ENCODE results near the gene KCNA3. TPM values are rescaled to one million over a fixed set of nuclear protein-coding genes. Genes with fewer than 3 reads are reported as not detected.
A peak's percentile ranks its signal among the peaks of the same experiment; 100 is the strongest.

The KCNA3 gene
- total and polyA plus RNA-seq, 9 of the 15 experiments (the other 6 are each of a cell fraction or from before 2014, with no cell fraction given), result not detected

DNA sequence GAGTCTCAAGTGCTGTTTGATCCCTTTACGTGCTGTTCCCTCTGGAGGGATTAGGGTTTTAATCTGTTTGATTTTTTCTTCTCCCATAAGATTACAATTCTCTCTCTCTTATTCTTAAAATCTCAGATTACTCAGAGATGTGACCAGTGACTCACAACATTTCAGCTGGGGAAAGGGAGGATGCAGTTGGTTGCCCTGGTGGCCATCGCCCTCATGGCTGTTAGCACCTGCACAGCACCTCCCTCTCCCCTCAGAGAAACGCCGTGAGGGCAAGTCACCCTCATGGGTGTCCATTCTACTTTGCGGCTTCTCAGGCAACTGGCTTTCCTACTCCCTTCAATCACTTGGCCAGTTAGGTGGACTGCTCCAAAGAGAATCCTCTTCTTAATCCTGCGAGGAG lies 42.4 kb upstream of the KCNA3 start:
- 7% methylated on average over 6 of the region's 6 CpGs for WGBS (ENCODE audit: insufficient coverage, low coverage, missing lambda C conversion rate)
- intact Hi-C loops (cut with micrococcal nuclease), result no loop called here
- H3K9me1 ChIP-seq (ENCODE audit: control insufficient read depth, insufficient read depth, low read length), result no peaks in the 10 kb centered on the region
- peaks cover 2 to 11% of the 10 kb centered on the region in 2 experiments; a peak in 4 of 5 replicates for H3K27me3 ChIP-seq (ENCODE audit: control insufficient read depth in 2 of 2, insufficient read depth in 2 of 2, low read length in 2 of 2)
- H3K4me3 ChIP-seq, result no peak overlapping the region
- H3K4me2 ChIP-seq (ENCODE audit: insufficient read depth, low read length), result no peak overlapping the region
- no peak overlapping the region for H3K9ac ChIP-seq (ENCODE audit: insufficient read depth in 1 of 2, low read depth in 2 of 2, low read length in 2 of 2)
- CTCF ChIA-PET (ENCODE audit: low intra/inter-chr PET ratio), result no interaction called here
- no peaks in the 10 kb centered on the region for H3K79me2 ChIP-seq (ENCODE audit: control insufficient read depth, insufficient read depth, low read length)
- BruUV-seq (replicated peaks), result no TSS peak
- no peak overlapping the region for H2AFZ ChIP-seq (ENCODE audit: low read depth, low read length)
- ATAC-seq (no peak), FAIRE-seq (no peak), DNase-seq (ENCODE audit: extremely low read depth in 1 of 4, low spot score in 3 of 4) (no peak)
- in situ Hi-C loops (cut with MboI), result no loop called here
- no peak for TF ChIP-seq GABPA (tag; conservative IDR thresholded peaks at IDR 0.05; ENCODE audit: low read depth)
- TF ChIP-seq, protein P1, sequence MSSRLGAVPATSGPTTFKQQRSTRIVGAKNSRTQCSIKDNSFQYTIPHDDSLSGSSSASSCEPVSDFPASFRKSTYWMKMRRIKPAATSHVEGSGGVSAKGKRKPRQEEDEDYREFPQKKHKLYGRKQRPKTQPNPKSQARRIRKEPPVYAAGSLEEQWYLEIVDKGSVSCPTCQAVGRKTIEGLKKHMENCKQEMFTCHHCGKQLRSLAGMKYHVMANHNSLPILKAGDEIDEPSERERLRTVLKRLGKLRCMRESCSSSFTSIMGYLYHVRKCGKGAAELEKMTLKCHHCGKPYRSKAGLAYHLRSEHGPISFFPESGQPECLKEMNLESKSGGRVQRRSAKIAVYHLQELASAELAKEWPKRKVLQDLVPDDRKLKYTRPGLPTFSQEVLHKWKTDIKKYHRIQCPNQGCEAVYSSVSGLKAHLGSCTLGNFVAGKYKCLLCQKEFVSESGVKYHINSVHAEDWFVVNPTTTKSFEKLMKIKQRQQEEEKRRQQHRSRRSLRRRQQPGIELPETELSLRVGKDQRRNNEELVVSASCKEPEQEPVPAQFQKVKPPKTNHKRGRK (tag; IDR thresholded peaks at IDR 0.05), result no peak
- H3K9me3 ChIP-seq (replicated peaks; ENCODE audit: control insufficient read depth, insufficient read depth, low read depth, low read length), result no peaks in the 10 kb centered on the region
- no peaks in the 10 kb centered on the region for H3K36me3 ChIP-seq (ENCODE audit: control insufficient read depth, insufficient read depth, low read length)
- H3K27ac ChIP-seq (ENCODE audit: extremely low read depth, low read depth, low read length), result no peak overlapping the region
- H4K20me1 ChIP-seq (replicated peaks; ENCODE audit: control insufficient read depth, insufficient read depth, low read length), result no peaks in the 10 kb centered on the region
- POLR2A ChIA-PET, result no interaction called here
- H3K4me1 ChIP-seq (replicated peaks in 1 of 2; ENCODE audit: control insufficient read depth in 2 of 2, insufficient read depth in 2 of 2, low read length in 2 of 2), result peaks cover 0 to 2% of the 10 kb centered on the region in 2 experiments; a peak in 1 of 5 replicates

DNA sequence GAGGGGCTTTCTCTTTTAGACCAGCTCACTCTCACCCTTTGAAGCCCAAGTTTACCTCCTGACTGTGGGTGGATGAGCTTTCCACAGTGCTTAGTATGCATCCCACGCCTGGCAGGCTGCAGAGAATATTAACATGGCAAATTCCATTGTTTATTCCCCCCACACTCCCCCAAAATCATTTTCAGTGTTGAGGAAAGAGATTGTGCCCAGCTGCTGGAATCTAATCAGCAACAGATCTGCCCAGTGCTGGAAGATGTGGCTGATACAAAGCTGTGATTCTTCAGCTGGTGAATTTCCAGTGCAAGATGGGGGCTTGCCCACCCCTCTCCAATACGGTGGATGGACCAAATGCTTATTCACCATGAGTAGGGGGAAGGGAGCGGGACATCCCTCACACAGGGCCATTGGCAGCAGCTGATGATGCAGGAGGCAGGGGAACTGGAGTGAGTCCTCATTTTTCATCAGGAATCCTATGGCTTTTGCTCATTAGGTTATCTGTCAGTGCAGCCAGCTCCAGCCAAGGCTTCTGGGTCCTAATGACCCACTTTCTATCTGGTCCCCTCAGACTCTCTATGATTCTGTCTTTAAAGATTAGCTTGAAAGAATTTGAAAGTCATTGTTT lies 39.7 kb upstream of the KCNA3 start:
- Histone ChIP-seq H3K27ac (ENCODE audit: extremely low read depth, low read depth, low read length) (no peak overlapping the region), H3K9me3 (replicated peaks; ENCODE audit: control insufficient read depth, insufficient read depth, low read depth, low read length) (no peaks in the 10 kb centered on the region), H3K27me3 (ENCODE audit: control insufficient read depth in 2 of 2, insufficient read depth in 2 of 2, low read length in 2 of 2) (peaks cover 2 to 6% of the 10 kb centered on the region in 2 experiments; a peak in 3 of 5 replicates), H4K20me1 (replicated peaks; ENCODE audit: control insufficient read depth, insufficient read depth, low read length) (no peaks in the 10 kb centered on the region), H3K9me1 (ENCODE audit: control insufficient read depth, insufficient read depth, low read length) (no peaks in the 10 kb centered on the region), H3K36me3 (ENCODE audit: control insufficient read depth, insufficient read depth, low read length) (no peaks in the 10 kb centered on the region), H3K4me2 (ENCODE audit: insufficient read depth, low read length) (no peak overlapping the region), H3K4me1 (replicated peaks in 1 of 2; ENCODE audit: control insufficient read depth in 2 of 2, insufficient read depth in 2 of 2, low read length in 2 of 2) (peaks cover 0 to 2% of the 10 kb centered on the region in 2 experiments; a peak in 1 of 5 replicates), H3K4me3 (no peak overlapping the region), H3K9ac (ENCODE audit: insufficient read depth in 1 of 2, low read depth in 2 of 2, low read length in 2 of 2) (no peak overlapping the region), H2AFZ (ENCODE audit: low read depth, low read length) (no peak overlapping the region), H3K79me2 (ENCODE audit: control insufficient read depth, insufficient read depth, low read length) (no peaks in the 10 kb centered on the region)
- peak in 2 of 4 experiments; percentile 21 to 23 for DNase-seq (ENCODE audit: extremely low read depth in 1 of 4, low spot score in 3 of 4)
- intact Hi-C loops (cut with micrococcal nuclease), result no loop called here
- no peak for FAIRE-seq
- BruUV-seq (replicated peaks), result no TSS peak
- 0% methylated on average over 3 of the region's 3 CpGs for WGBS (ENCODE audit: insufficient coverage, low coverage, missing lambda C conversion rate)
- ATAC-seq, result no peak; the same call in 1 of the 3 replicates
- POLR2A ChIA-PET, result interaction anchor here (0.8 to 1.2 kb wide), 3 partner anchors 8 to 250 kb away, joined by 3 to 4 read pairs (median 3); partner anchors contain the start of gene LRIF1
- in situ Hi-C loops (cut with MboI), result no loop called here
- CTCF ChIA-PET (ENCODE audit: low intra/inter-chr PET ratio), result no interaction called here
- no peak for TF ChIP-seq MEF2D (tag; conservative IDR thresholded peaks at IDR 0.05; ENCODE audit: low read depth)
- TF ChIP-seq, protein P2, sequence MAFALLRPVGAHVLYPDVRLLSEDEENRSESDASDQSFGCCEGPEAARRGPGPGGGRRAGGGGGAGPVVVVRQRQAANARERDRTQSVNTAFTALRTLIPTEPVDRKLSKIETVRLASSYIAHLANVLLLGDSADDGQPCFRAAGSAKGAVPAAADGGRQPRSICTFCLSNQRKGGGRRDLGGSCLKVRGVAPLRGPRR (CRISPR knock-in tag; IDR thresholded peaks at IDR 0.05), result no peak
- peak; percentile 43 for TF ChIP-seq TCF3 (CRISPR knock-in tag; IDR thresholded peaks at IDR 0.05)
- no peak for TF ChIP-seq CAMTA2 (CRISPR knock-in tag; conservative IDR thresholded peaks at IDR 0.05)
- no peak for TF ChIP-seq MTF1 (CRISPR knock-in tag; IDR thresholded peaks at IDR 0.05; ENCODE audit: borderline replicate concordance)
- no peak for TF ChIP-seq FOXA1 (IDR thresholded peaks at IDR 0.05; ENCODE audit: borderline replicate concordance)
- no peak for TF ChIP-seq FOXK2 (conservative IDR thresholded peaks at IDR 0.05 in 1 of 2, IDR thresholded peaks at IDR 0.05 in 1 of 2; ENCODE audit: low read depth in 2 of 2)
- no peak for TF ChIP-seq GTF2E2 (tag; IDR thresholded peaks at IDR 0.05)
- no peak for TF ChIP-seq ZNF143 (CRISPR knock-in tag; IDR thresholded peaks at IDR 0.05)
- TF ChIP-seq ZNF76 (CRISPR knock-in tag; IDR thresholded peaks at IDR 0.05; ENCODE audit: borderline replicate concordance), result no peak
- peak; percentile 56; the same call in 1 of the 2 replicates for TF ChIP-seq TEAD4 (IDR thresholded peaks at IDR 0.05; ENCODE audit: low read length)
- no peak for TF ChIP-seq TEAD4 (CRISPR knock-in tag; IDR thresholded peaks at IDR 0.05; ENCODE audit: borderline replicate concordance)
- no peak for TF ChIP-seq ZNF253 (CRISPR knock-in tag; conservative IDR thresholded peaks at IDR 0.05)
